ENCODE data around the gene CAPN13.

CAPN13 gene

GRCh38 chr2:30763151-30763660 lies 44.0 kb downstream of the CAPN13 start:
- DNase-seq, result no peak

- DNase-seq, result no peak
These were observed 46.0 kb downstream of the CAPN13 start for GRCh38 chr2:30761226-30761625.

- no peak for DNase-seq
These were observed 47.8 kb downstream of the CAPN13 start for GRCh38 chr2:30759481-30759880.

- no peak for DNase-seq
These were observed 49.0 kb downstream of the CAPN13 start for GRCh38 chr2:30758191-30758651.

GRCh38 chr2:30757749-30758148 lies 49.5 kb downstream of the CAPN13 start:
- DNase-seq, result no peak

GRCh38 chr2:30756971-30757370 lies 50.3 kb downstream of the CAPN13 start:
- no peak for DNase-seq

GRCh38 chr2:30756051-30756719 lies 51.1 kb downstream of the CAPN13 start:
- no peak for DNase-seq

GRCh38 chr2:30753630-30754029 lies 53.6 kb downstream of the CAPN13 start:
- no peak for DNase-seq

GRCh38 chr2:30752811-30753210 lies 54.4 kb downstream of the CAPN13 start:
- DNase-seq, result no peak

- DNase-seq, result no peak
These were observed 60.0 kb downstream of the CAPN13 start for GRCh38 chr2:30747206-30747605.

- no peak for DNase-seq
These were observed 62.4 kb downstream of the CAPN13 start for GRCh38 chr2:30744823-30745222.

GRCh38 chr2:30741576-30741975 lies 65.7 kb downstream of the CAPN13 start:
- DNase-seq, result no peak

- no peak for DNase-seq
These were observed 68.9 kb downstream of the CAPN13 start for GRCh38 chr2:30738141-30738911.

GRCh38 chr2:30737326-30737610 lies 70.0 kb downstream of the CAPN13 start:
- DNase-seq, result no peak

- no peak for DNase-seq
These were observed 70.6 kb downstream of the CAPN13 start for GRCh38 chr2:30736461-30737325.

- DNase-seq, result no peak
These were observed 73.2 kb downstream of the CAPN13 start for GRCh38 chr2:30733876-30734520.

GRCh38 chr2:30732876-30733275 lies 74.4 kb downstream of the CAPN13 start:
- DNase-seq, result no peak

GRCh38 chr2:30732376-30732775 lies 74.9 kb downstream of the CAPN13 start:
- DNase-seq, result no peak

GRCh38 chr2:30731706-30732105 lies 75.5 kb downstream of the CAPN13 start:
- no peak for DNase-seq

- no peak for DNase-seq
These were observed 76.3 kb downstream of the CAPN13 start for GRCh38 chr2:30730736-30731647.

- no peak for DNase-seq
These were observed 78.2 kb downstream of the CAPN13 start for GRCh38 chr2:30729031-30729430.

All from CD4-positive, alpha-beta T cell treated with Interleukin-6 for 4 hours (primary cell).